Keratinocyte (primary cell): ENCODE results near the gene ARL6IP4. TPM values are rescaled to one million over a fixed set of nuclear protein-coding genes. Genes with fewer than 3 reads are reported as not detected.

Source experiments
- DNase-seq: peaks from one replicate; pipeline ENCODE4 v3.0.0-alpha.2; 2011; ENCODE audit warnings: low read depth, missing footprints, low spot score
- FAIRE-seq: peaks from 2 replicates; lab custom pipeline; 2011; peaks lifted over from hg19 to GRCh38; lab: Jason Lieb, UNC
- H2AFZ ChIP-seq: 2 replicates; pipeline ENCODE4 v1.6.0; 2012; ENCODE audit warnings: low read length, control low read depth, inconsistent platforms; ENCODE audit not compliant: control insufficient read depth
- H3K27ac ChIP-seq: 2 replicates; pipeline ENCODE4 v1.5.1; 2011; ENCODE audit warnings: low read length; ENCODE audit not compliant: control insufficient read depth, insufficient read depth
- H3K27me3 ChIP-seq: 3 replicates; pipeline ENCODE4 v1.6.0; 2011; ENCODE audit warnings: low read length; ENCODE audit not compliant: control insufficient read depth, insufficient read depth; ENCODE audit errors: extremely low read depth
- H3K36me3 ChIP-seq, 2 experiments: 2 replicates in 1 of 2; 3 replicates in 1 of 2; pipeline ENCODE4 v1.5.1; 2011; ENCODE audit warnings: low read length in 2 of 2, mild to moderate bottlenecking in 1 of 2; ENCODE audit not compliant: control insufficient read depth in 2 of 2, insufficient read depth in 2 of 2; ENCODE audit errors: extremely low read depth in 1 of 2
- H3K4me1 ChIP-seq: 3 replicates; pipeline ENCODE4 v1.5.1; 2011; ENCODE audit warnings: low read length; ENCODE audit not compliant: control insufficient read depth, insufficient read depth; ENCODE audit errors: extremely low read depth
- H3K4me2 ChIP-seq: 3 replicates; pipeline ENCODE4 v1.6.0; 2011; ENCODE audit warnings: low read depth, low read length; ENCODE audit not compliant: control insufficient read depth, insufficient read depth; ENCODE audit errors: extremely low read depth
- H3K4me3 ChIP-seq, 3 experiments: fragments of 200-600 bp in 1 of 3; sonication (generic) in 1 of 3; 2 replicates in 2 of 3; 3 replicates in 1 of 3; pipeline ENCODE4 v1.5.1; 2011 to 2016; ENCODE audit warnings: low read length in 3 of 3, mild to moderate bottlenecking in 3 of 3, control low read depth in 2 of 3, inconsistent platforms in 1 of 3, low read depth in 1 of 3, mixed read lengths in 1 of 3, mixed run types in 1 of 3, moderate library complexity in 1 of 3; ENCODE audit not compliant: control insufficient read depth in 2 of 3, insufficient read depth in 2 of 3; ENCODE audit errors: extremely low read depth in 1 of 3
- H3K79me2 ChIP-seq: 2 replicates; pipeline ENCODE4 v1.6.0; 2012; ENCODE audit warnings: low read length; ENCODE audit not compliant: control insufficient read depth, insufficient read depth
- H3K9ac ChIP-seq: 3 replicates; pipeline ENCODE4 v1.6.0; 2011; ENCODE audit warnings: low read length; ENCODE audit not compliant: control insufficient read depth, insufficient read depth; ENCODE audit errors: extremely low read depth
- H3K9me1 ChIP-seq: 3 replicates; pipeline ENCODE4 v1.6.0; 2011; ENCODE audit warnings: low read length; ENCODE audit not compliant: control insufficient read depth, insufficient read depth; ENCODE audit errors: extremely low read depth
- H3K9me3 ChIP-seq: 2 replicates; pipeline ENCODE4 v1.5.1; 2012; ENCODE audit warnings: low read depth, low read length; ENCODE audit not compliant: control insufficient read depth
- H4K20me1 ChIP-seq: 3 replicates; pipeline ENCODE4 v1.6.0; 2011; ENCODE audit warnings: low read length; ENCODE audit not compliant: control insufficient read depth, insufficient read depth; ENCODE audit errors: extremely low read depth
- CTCF ChIP-seq, 3 experiments: IDR thresholded peaks in 1 of 3; conservative IDR thresholded peaks in 1 of 3; optimal IDR thresholded peaks in 1 of 3; 2 replicates in 2 of 3; 3 replicates in 1 of 3; pipeline versions ENCODE3 to v1.5.1; 2011; ENCODE audit warnings: low read length in 3 of 3, mild to moderate bottlenecking in 3 of 3, moderate library complexity in 2 of 3, control low read depth in 1 of 3, inconsistent platforms in 1 of 3; ENCODE audit not compliant: insufficient read depth in 2 of 3; ENCODE audit errors: extremely low read depth in 1 of 3
- EZH2 ChIP-seq: IDR thresholded peaks from one replicate; pipeline ENCODE4 v1.6.1; 2012; ENCODE audit warnings: inconsistent platforms, mild to moderate bottlenecking, low read length, moderate library complexity
- dilution Hi-C: fragments of 300-500 bp; cut with MboI; formaldehyde crosslinking; loops from one replicate; pipeline ENCODE4 v1.7.0; 2020; ENCODE audit warnings: low sequenced_read_pairs; ENCODE audit not compliant: extremely low pct_ligation_motif_present
- polyA plus RNA-seq, 5 experiments: library from polyadenylated mRNA; depleted of rRNA in 3 of 5; stranded (reverse) in 3 of 5; stranded (forward) in 1 of 5; unstranded in 1 of 5; fragments of >200 nt; gene quantifications; 1 replicate in 1 of 5; 2 replicates in 3 of 5; 3 replicates in 1 of 5; pipeline versions ENCODE4 v1.2.1 to v1.2.3, GENCODE V29; 2011 to 2012; ENCODE audit warnings: missing spikeins in 2 of 5, low read depth in 1 of 5, low replicate concordance in 1 of 5

ARL6IP4 gene
- polyA plus RNA-seq, 1 donor (not counting 4 experiments of a cell fraction or from before 2014, with no cell fraction given): 144 TPM

- Histone ChIP-seq H3K79me2 (peaks cover 40% of the 10 kb centered on the region), H3K36me3 (peaks cover 11 to 26% of the 10 kb centered on the region in 2 experiments), H3K9me1 (peaks cover 2% of the 10 kb centered on the region), H4K20me1 (no peaks in the 10 kb centered on the region), H3K4me2 (peak overlapping the region; percentile 84), H3K27me3 (no peaks in the 10 kb centered on the region), H3K27ac (peak overlapping the region; percentile 71), H2AFZ (peak overlapping the region; percentile 60), H3K9ac (peak overlapping the region; percentile 86), H3K4me3 (peak overlapping the region; percentile 82 to 91 (median 84)), H3K9me3 (no peaks in the 10 kb centered on the region), H3K4me1 (peaks cover 24% of the 10 kb centered on the region)
- DNase-seq (no peak), FAIRE-seq (no peak)
- no peak for TF ChIP-seq CTCF (optimal IDR thresholded peaks at IDR 0.05 in 1 of 3, IDR thresholded peaks at IDR 0.05 in 1 of 3, conservative IDR thresholded peaks at IDR 0.05 in 1 of 3; ENCODE audit: extremely low read depth in 1 of 3, insufficient read depth in 2 of 3, low read length in 3 of 3)
- no peak for TF ChIP-seq EZH2
- dilution Hi-C loops: no loop called here
Measured at GRCh38 chr12:122981036-122981471, 573 bp downstream of the ARL6IP4 start.

GRCh38 chr12:122981587-122982476 lies 1.4 kb downstream of the ARL6IP4 start:
- peaks cover 12 to 27% of the 10 kb centered on the region in 2 experiments for H3K36me3 ChIP-seq
- H3K79me2 ChIP-seq: peaks cover 32% of the 10 kb centered on the region
- H3K9me3 ChIP-seq: no peaks in the 10 kb centered on the region
- H3K4me2 ChIP-seq: peak overlapping the region; percentile 84
- peak overlapping the region; percentile 86 for H3K9ac ChIP-seq
- H3K9me1 ChIP-seq: peaks cover 2% of the 10 kb centered on the region
- peaks cover 20% of the 10 kb centered on the region for H3K4me1 ChIP-seq
- H3K27me3 ChIP-seq: no peaks in the 10 kb centered on the region
- dilution Hi-C loops: no loop called here
- DNase-seq: no peak
- no peaks in the 10 kb centered on the region for H4K20me1 ChIP-seq
- H3K27ac ChIP-seq: peak overlapping the region; percentile 71
- no peak for TF ChIP-seq EZH2
- no peak for TF ChIP-seq CTCF (optimal IDR thresholded peaks at IDR 0.05 in 1 of 3, IDR thresholded peaks at IDR 0.05 in 1 of 3, conservative IDR thresholded peaks at IDR 0.05 in 1 of 3; ENCODE audit: extremely low read depth in 1 of 3, insufficient read depth in 2 of 3, low read length in 3 of 3)
- no peak overlapping the region for H2AFZ ChIP-seq
- peak overlapping the region; percentile 82 to 91 (median 84) for H3K4me3 ChIP-seq
- no peak for FAIRE-seq
